Lower leg skin (tissue), 4 donors: ENCODE measurements around the gene SMIM1. TPM values are rescaled to one million over a fixed set of nuclear protein-coding genes. Genes with fewer than 3 reads are reported as not detected.

Experiments used
- DNase-seq, 2 donors: peaks; one replicate each; pipeline ENCODE4 v3.0.0-alpha.2; 2019; ENCODE audit warnings: low spot score in 2 of 2
- H3K4me3 ChIP-seq: fragments of 200-600 bp; sonication (generic); 2 replicates; pipeline ENCODE4 v1.5.1; 2017; ENCODE audit warnings: mild to moderate bottlenecking, low read depth; ENCODE audit not compliant: poor library complexity, severe bottlenecking
- POLR2A ChIP-seq, 2 donors: fragments of 450-650 bp; IDR thresholded peaks; one replicate each; pipeline ENCODE4 v1.6.1; 2016 to 2017; ENCODE audit warnings: antibody characterized with exemption in 2 of 2, mild to moderate bottlenecking in 1 of 2, moderate library complexity in 1 of 2
- WGBS, 2 donors: methylation state at CpG; one replicate each; pipeline ENCODE4 v1.1.5; 2018; 5-methylcytosine and 5-hydroxymethylcytosine counted together
- intact Hi-C: fragments of 100-400 bp; cut with DNase I; formaldehyde crosslinking; loops from one replicate; pipeline ENCODE4 v1.15.0; 2023; ENCODE audit warnings: low total_unique reads
- total RNA-seq, 4 donors: library from RNA; depleted of rRNA; stranded (reverse); fragments of >200 nt; gene quantifications; one replicate each; pipeline ENCODE4 v1.1.0, GENCODE V29; 2016
- TF ChIP-seq, protein P1 (sequence below), 3 donors: fragments of 450-650 bp; IDR thresholded peaks; one replicate each; pipeline ENCODE4 v1.5.1; 2016; ENCODE audit warnings: antibody characterized with exemption in 3 of 3, mild to moderate bottlenecking in 3 of 3, moderate library complexity in 2 of 3

Gene SMIM1
- total RNA-seq, 4 donors from 2014 or later = 1.6 to 8.7 (median 3.6) TPM

DNA sequence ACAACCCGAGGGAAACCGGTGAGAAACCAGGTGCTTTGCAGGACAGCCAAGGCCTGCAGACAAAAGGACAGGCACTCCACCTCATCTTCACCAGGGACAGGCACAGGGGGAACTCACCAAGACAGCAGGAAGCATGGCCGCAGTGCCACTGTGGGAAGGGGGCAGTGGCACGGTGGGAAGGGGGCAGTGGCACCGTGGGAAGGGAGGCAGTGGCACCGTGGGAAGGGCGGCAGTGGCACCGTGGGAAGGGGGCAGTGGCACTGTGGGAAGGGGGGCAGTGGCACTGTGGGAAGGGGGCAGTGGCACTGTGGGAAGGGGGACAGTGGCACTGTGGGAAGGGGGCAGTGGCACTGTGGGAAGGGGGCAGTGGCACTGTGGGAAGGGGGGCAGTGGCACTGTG is 52.1 kb downstream of the SMIM1 start:
- no peak for DNase-seq
- H3K4me3 ChIP-seq = no peak overlapping the region
- intact Hi-C loops = no loop called here
- TF ChIP-seq, protein P1, sequence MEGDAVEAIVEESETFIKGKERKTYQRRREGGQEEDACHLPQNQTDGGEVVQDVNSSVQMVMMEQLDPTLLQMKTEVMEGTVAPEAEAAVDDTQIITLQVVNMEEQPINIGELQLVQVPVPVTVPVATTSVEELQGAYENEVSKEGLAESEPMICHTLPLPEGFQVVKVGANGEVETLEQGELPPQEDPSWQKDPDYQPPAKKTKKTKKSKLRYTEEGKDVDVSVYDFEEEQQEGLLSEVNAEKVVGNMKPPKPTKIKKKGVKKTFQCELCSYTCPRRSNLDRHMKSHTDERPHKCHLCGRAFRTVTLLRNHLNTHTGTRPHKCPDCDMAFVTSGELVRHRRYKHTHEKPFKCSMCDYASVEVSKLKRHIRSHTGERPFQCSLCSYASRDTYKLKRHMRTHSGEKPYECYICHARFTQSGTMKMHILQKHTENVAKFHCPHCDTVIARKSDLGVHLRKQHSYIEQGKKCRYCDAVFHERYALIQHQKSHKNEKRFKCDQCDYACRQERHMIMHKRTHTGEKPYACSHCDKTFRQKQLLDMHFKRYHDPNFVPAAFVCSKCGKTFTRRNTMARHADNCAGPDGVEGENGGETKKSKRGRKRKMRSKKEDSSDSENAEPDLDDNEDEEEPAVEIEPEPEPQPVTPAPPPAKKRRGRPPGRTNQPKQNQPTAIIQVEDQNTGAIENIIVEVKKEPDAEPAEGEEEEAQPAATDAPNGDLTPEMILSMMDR (IDR thresholded peaks at IDR 0.05) = no peak
- TF ChIP-seq POLR2A (IDR thresholded peaks at IDR 0.05) = no peak
- WGBS, 2 donors = 80 to 83% methylated on average over 8 of the region's 8 CpGs

DNA sequence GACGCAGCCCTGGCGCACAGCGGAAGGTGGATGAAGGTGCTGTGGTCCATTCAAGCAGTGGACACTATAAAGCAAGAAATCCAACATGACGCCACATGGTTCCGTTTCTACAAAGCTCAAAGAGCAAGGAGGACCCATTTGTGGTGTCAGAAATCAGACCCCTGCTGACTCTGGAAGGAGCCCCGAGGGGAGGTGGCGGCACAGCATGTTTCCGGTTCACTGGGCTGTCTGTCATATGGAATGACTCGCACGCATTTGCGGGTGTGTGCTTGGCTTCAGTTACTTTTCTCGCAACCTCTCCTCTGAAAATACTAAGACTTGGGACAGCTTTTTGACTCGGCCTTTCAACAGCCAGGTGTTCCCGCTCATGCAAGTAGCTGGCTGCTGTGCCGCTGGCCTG is 52.8 kb downstream of the SMIM1 start:
- TF ChIP-seq, protein P1 (IDR thresholded peaks at IDR 0.05) = no peak
- TF ChIP-seq POLR2A (IDR thresholded peaks at IDR 0.05) = no peak
- intact Hi-C loops = no loop called here
- no peak overlapping the region for H3K4me3 ChIP-seq
- DNase-seq = no peak
- 77 to 83% methylated on average over 15 of the region's 15 CpGs for WGBS, 2 donors

Other genes with a start within 250 kb of the SMIM1 start
- 100 to 1,000 TPM in 1 of 4 donors, 10 to 100 TPM in 3; 81.1 to 147 (median 86.1) TPM for gene MEGF6, start 161.2 kb upstream of the SMIM1 start, total RNA-seq
- 10 to 100 TPM; 44.1 to 54.3 (median 52.2) TPM for gene TPRG1L, start 147.7 kb upstream of the SMIM1 start, total RNA-seq
- gene WRAP73, start 122.6 kb upstream of the SMIM1 start, total RNA-seq = 10 to 100 TPM; 12.5 to 20.6 (median 15.3) TPM
- gene TP73, start 120.2 kb upstream of the SMIM1 start, total RNA-seq = 10 to 100 TPM in 2 of 4 donors, 1 to 10 TPM in 2; 5.8 to 23.6 (median 11.0) TPM
- gene CCDC27, start 20.3 kb upstream of the SMIM1 start, total RNA-seq = not detected
- 10 to 100 TPM; 43.6 to 55.3 (median 49.7) TPM for gene LRRC47, start 23.7 kb downstream of the SMIM1 start, total RNA-seq
- 10 to 100 TPM; 24.6 to 38.9 (median 33.1) TPM for gene CEP104, start 84.5 kb downstream of the SMIM1 start, total RNA-seq
- 10 to 100 TPM in 1 of 4 donors, 1 to 10 TPM in 3; 3.0 to 10.3 (median 6.8) TPM for gene DFFB, start 84.7 kb downstream of the SMIM1 start, total RNA-seq
- gene C1orf174, start 127.5 kb downstream of the SMIM1 start, total RNA-seq = 10 to 100 TPM; 12.7 to 22.6 (median 17.7) TPM